ENCODE results near the gene POU2AF1. TPM values are rescaled to one million over a fixed set of nuclear protein-coding genes. Genes with fewer than 3 reads are reported as not detected.

Gene POU2AF1
- total and polyA plus RNA-seq, 2 of the 13 experiments (the other 11 are each of a cell fraction or from before 2014, with no cell fraction given) = 1.9 to 3.6 TPM

GRCh38 chr11:111422494-111423249 is 43.6 kb upstream of the POU2AF1 start (continued):
- TF ChIP-seq ZNF18 (CRISPR knock-in tag; IDR thresholded peaks at IDR 0.05; ENCODE audit: insufficient replicate concordance) (peak; percentile 22), SRSF9 (IDR thresholded peaks at IDR 0.05; ENCODE audit: borderline replicate concordance, insufficient read depth, low read depth, low read length, poor library complexity, severe bottlenecking) (no peak), NKX3-1 (CRISPR knock-in tag; IDR thresholded peaks at IDR 0.05) (no peak), TP53 (CRISPR knock-in tag; conservative IDR thresholded peaks at IDR 0.05) (no peak), SNRNP70 (IDR thresholded peaks at IDR 0.05; ENCODE audit: low read depth, low read length) (no peak), ZUFSP (CRISPR knock-in tag; IDR thresholded peaks at IDR 0.05; ENCODE audit: borderline replicate concordance) (no peak), ZNF773 (CRISPR knock-in tag; IDR thresholded peaks at IDR 0.05; ENCODE audit: borderline replicate concordance) (no peak), ATF4 (CRISPR knock-in tag; IDR thresholded peaks at IDR 0.05) (peak in 1 of 2 experiments; percentile 53; a peak in 1 of 4 replicates), RBAK (CRISPR knock-in tag; IDR thresholded peaks at IDR 0.05) (no peak), ZNF670 (CRISPR knock-in tag; IDR thresholded peaks at IDR 0.05; ENCODE audit: borderline replicate concordance) (no peak), PLSCR1 (CRISPR knock-in tag; IDR thresholded peaks at IDR 0.05; ENCODE audit: borderline replicate concordance) (no peak), ZNF780A (CRISPR knock-in tag; IDR thresholded peaks at IDR 0.05) (no peak), MTA1 (CRISPR knock-in tag; IDR thresholded peaks at IDR 0.05; ENCODE audit: borderline replicate concordance) (peak; percentile 44; the same call in 1 of the 2 replicates), ZNF720 (CRISPR knock-in tag; IDR thresholded peaks at IDR 0.05) (no peak), ZNF292 (CRISPR knock-in tag; IDR thresholded peaks at IDR 0.05; ENCODE audit: borderline replicate concordance, low read depth) (0 out of 2 replicates have a peak, but pooled peaks have one; percentile 29), ZNF776 (CRISPR knock-in tag; IDR thresholded peaks at IDR 0.05) (no peak), ZFP41 (CRISPR knock-in tag; IDR thresholded peaks at IDR 0.05; ENCODE audit: borderline replicate concordance) (no peak; the same call in 1 of the 2 replicates), ETS1 (CRISPR knock-in tag; IDR thresholded peaks at IDR 0.05) (no peak), BORCS8-MEF2B (CRISPR knock-in tag; IDR thresholded peaks at IDR 0.05) (peak; percentile 29; the same call in 1 of the 2 replicates)
